GM12878 (cell line): ENCODE results near the gene ZNF444. TPM values are rescaled to one million over a fixed set of nuclear protein-coding genes. Genes with fewer than 3 reads are reported as not detected.
A peak's percentile ranks its signal among the peaks of the same experiment; 100 is the strongest.

Source experiments
- ATAC-seq: fragments of 200-7000 bp; cut with Tn5 transposase; 3 replicates; pipeline ENCODE4 v1.9.1; 2020; ENCODE audit warnings: mild to moderate bottlenecking, moderate library complexity
- BruUV-seq: library from RNA; stranded (reverse); fragments of 400-500 nt; replicated peaks from 2 replicates; lab custom pipeline; 2021; lab: Mats Ljungman, UMichigan
- CTCF ChIA-PET: fragments of 300-600 bp; sonication (Branson Sonifier 250); formaldehyde crosslinking; extraction: SDS; loops from one replicate; lab custom pipeline; 2021; ENCODE audit warnings: inconsistent platforms; lab: Yijun Ruan, JAX
- POLR2A ChIA-PET: fragments of 350-600 bp; formaldehyde crosslinking; extraction: SDS; loops from one replicate; lab custom pipeline; 2021; ENCODE audit warnings: inconsistent platforms; lab: Charles Lee
- RAD21 ChIA-PET: fragments of 300-600 bp; sonication (Branson Sonifier 250); formaldehyde crosslinking; loops from one replicate; lab custom pipeline; 2023; ENCODE audit warnings: antibody characterized with exemption; ENCODE audit not compliant: unreplicated experiment; lab: Charles Lee
- SMC1A ChIA-PET: fragments of 300-600 bp; sonication (Branson Sonifier 250); formaldehyde crosslinking; loops from one replicate; lab custom pipeline; 2023; ENCODE audit not compliant: unreplicated experiment, uncharacterized antibody; lab: Charles Lee
- DNase-seq: peaks from one replicate; pipeline ENCODE4 v3.0.0-alpha.2; 2011; ENCODE audit warnings: low read depth, low spot score
- FAIRE-seq: peaks from 3 replicates; lab custom pipeline; 2011; peaks lifted over from hg19 to GRCh38; lab: Jason Lieb, UNC
- H2AFZ ChIP-seq: 2 replicates; pipeline ENCODE4 v1.6.0; 2011; ENCODE audit warnings: low read depth, low read length, control low read depth; ENCODE audit not compliant: control insufficient read depth
- H3K27ac ChIP-seq: 2 replicates; pipeline ENCODE4 v1.5.1; 2011; ENCODE audit warnings: control low read depth; ENCODE audit not compliant: control insufficient read depth, insufficient read depth
- H3K27me3 ChIP-seq, 2 experiments: replicated peaks in 1 of 2; 2 replicates each; pipeline versions ENCODE4 v1.6.0 to v1.6.1; 2011; ENCODE audit warnings: low read length in 1 of 2; ENCODE audit not compliant: control insufficient read depth in 2 of 2, insufficient read depth in 2 of 2
- H3K36me3 ChIP-seq, 2 experiments: 2 replicates each; pipeline ENCODE4 v1.5.1; 2011; ENCODE audit warnings: low read length in 1 of 2; ENCODE audit not compliant: control insufficient read depth in 2 of 2, insufficient read depth in 2 of 2
- H3K4me1 ChIP-seq: 2 replicates; pipeline ENCODE4 v1.6.1; 2011; ENCODE audit warnings: mild to moderate bottlenecking, low read length, moderate library complexity, mixed read lengths; ENCODE audit not compliant: control insufficient read depth, insufficient read depth
- H3K4me2 ChIP-seq: 2 replicates; pipeline ENCODE4 v1.6.0; 2011; ENCODE audit warnings: control low read depth; ENCODE audit not compliant: control insufficient read depth, insufficient read depth
- H3K4me3 ChIP-seq: fragments of 200-600 bp; sonication (generic); 2 replicates; pipeline ENCODE4 v1.5.1; 2016
- H3K79me2 ChIP-seq: 2 replicates; pipeline ENCODE4 v1.6.0; 2011; ENCODE audit warnings: low read length; ENCODE audit not compliant: control insufficient read depth, insufficient read depth
- H3K9ac ChIP-seq: 2 replicates; pipeline ENCODE4 v1.8.0; 2011; ENCODE audit warnings: low read length, control low read depth, mixed read lengths; ENCODE audit not compliant: control insufficient read depth, insufficient read depth
- H3K9me3 ChIP-seq: replicated peaks from 3 replicates; pipeline ENCODE4 v1.5.1; 2011; ENCODE audit warnings: mild to moderate bottlenecking, low read length; ENCODE audit not compliant: control insufficient read depth, insufficient read depth
- H4K20me1 ChIP-seq: 2 replicates; pipeline ENCODE4 v1.6.0; 2011; ENCODE audit not compliant: control insufficient read depth, insufficient read depth
- BHLHE40 ChIP-seq, 2 experiments: fragments of 450-650 bp in 1 of 2; IDR thresholded peaks; 2 replicates each; pipeline ENCODE4 v1.6.1; 2011 to 2017; ENCODE audit warnings: low read depth in 2 of 2, borderline replicate concordance in 1 of 2, improper control_type of control experiment in 1 of 2, low read length in 1 of 2, mild to moderate bottlenecking in 1 of 2
- IKZF2 ChIP-seq, 2 experiments: fragments of 450-650 bp; IDR thresholded peaks; 2 replicates each; pipeline ENCODE4 v1.6.1; 2017; ENCODE audit warnings: mild to moderate bottlenecking in 2 of 2, moderate library complexity in 2 of 2
- NR2F1 ChIP-seq: fragments of 450-650 bp; conservative IDR thresholded peaks from 2 replicates; pipeline ENCODE4 v1.6.1; 2017; ENCODE audit warnings: mild to moderate bottlenecking
- WGBS: methylation state at CpG from one replicate; pipeline ENCODE4 v1.1.6; 2016; ENCODE audit warnings: low lambda C conversion rate; ENCODE audit not compliant: insufficient replicate concordance, insufficient coverage; ENCODE audit errors: missing lambda C conversion rate; 5-methylcytosine and 5-hydroxymethylcytosine counted together
- in situ Hi-C: fragments of 300-500 bp; cut with MboI; formaldehyde crosslinking; loops from 9 replicates; pipeline ENCODE4 v1.14.3; 2018; ENCODE audit warnings: mixed read lengths
- intact Hi-C: fragments of 100-400 bp; cut with micrococcal nuclease; formaldehyde crosslinking; loops from one replicate; pipeline ENCODE4 v1.14.2; 2022; ENCODE audit not compliant: unreplicated experiment
- polyA plus RNA-seq, 11 experiments: library from polyadenylated mRNA; depleted of rRNA in 4 of 11; unstranded in 6 of 11; stranded (reverse) in 5 of 11; fragments of >200 nt; fragmentation: Nextera tagmentation in 4 of 11; fragmentation: Illumina TruSeq in 1 of 11; extraction: Ambion mirVana in 4 of 11; extraction: Trizol in 1 of 11; gene quantifications; 1 replicate in 1 of 11; 2 replicates in 10 of 11; pipeline versions ENCODE4 v1.2.1 to v1.2.3, GENCODE V29; 2011 to 2016; ENCODE audit warnings: inconsistent platforms in 2 of 11, missing spikeins in 2 of 11, low read depth in 1 of 11
- total RNA-seq, 4 experiments: library from RNA; depleted of rRNA in 3 of 4; stranded (reverse); fragments of >200 nt in 3 of 4; fragmentation: Illumina TruSeq in 1 of 4; extraction: Trizol in 1 of 4; gene quantifications; 2 replicates each; pipeline versions ENCODE4 v1.2.1 to v1.2.3, GENCODE V29; 2013 to 2021
- TF ChIP-seq, protein P1 (sequence below): IDR thresholded peaks from 2 replicates; pipeline ENCODE4 v1.6.1; 2011; ENCODE audit warnings: borderline replicate concordance, low read depth, mild to moderate bottlenecking, moderate library complexity, mixed read lengths, low read length; ENCODE audit not compliant: insufficient read depth; ENCODE audit errors: extremely low read length

The ZNF444 gene
- total and polyA plus RNA-seq, 10 of the 15 experiments (the other 5 are each of a cell fraction or from before 2014, with no cell fraction given) = 0.45 to 28.2 (median 11.6) TPM

DNA sequence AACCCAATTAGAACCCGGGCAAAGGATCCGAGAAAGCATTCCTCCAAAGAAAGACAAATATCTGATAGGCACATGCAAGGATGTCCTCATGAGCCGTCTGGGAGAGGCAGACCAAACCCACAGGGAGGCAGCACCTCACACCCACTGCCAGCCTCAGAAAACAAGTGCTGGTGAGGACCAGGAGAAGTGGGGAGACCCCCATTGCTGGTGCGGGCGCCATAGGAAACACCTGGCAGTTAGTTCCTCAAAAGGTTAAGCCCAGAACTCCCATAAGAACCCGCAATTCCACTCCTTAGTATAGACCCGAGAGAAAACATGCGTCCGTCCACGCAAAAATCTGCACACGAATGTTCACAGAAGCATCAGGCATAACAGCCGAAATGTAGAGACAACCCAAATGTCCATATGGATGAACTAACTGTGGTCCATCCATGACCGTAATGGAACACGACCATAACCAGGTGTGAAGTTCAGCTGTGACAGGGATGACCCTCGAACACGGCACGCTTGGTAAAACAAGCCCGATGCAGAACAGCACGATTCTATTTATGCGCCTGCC, 27.9 kb upstream of the ZNF444 start (continued):
- TF ChIP-seq, protein P1, sequence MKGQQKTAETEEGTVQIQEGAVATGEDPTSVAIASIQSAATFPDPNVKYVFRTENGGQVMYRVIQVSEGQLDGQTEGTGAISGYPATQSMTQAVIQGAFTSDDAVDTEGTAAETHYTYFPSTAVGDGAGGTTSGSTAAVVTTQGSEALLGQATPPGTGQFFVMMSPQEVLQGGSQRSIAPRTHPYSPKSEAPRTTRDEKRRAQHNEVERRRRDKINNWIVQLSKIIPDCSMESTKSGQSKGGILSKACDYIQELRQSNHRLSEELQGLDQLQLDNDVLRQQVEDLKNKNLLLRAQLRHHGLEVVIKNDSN = no peak
- TF ChIP-seq IKZF2 (IDR thresholded peaks at IDR 0.05) = peak in 1 of 2 experiments; percentile 12; a peak in 1 of 4 replicates

- peaks cover 86% of the 10 kb centered on the region for H3K79me2 ChIP-seq
- no peaks in the 10 kb centered on the region for H4K20me1 ChIP-seq
Observed at GRCh38 chr19:56114051-56114777, 26.9 kb upstream of the ZNF444 start.

More at GRCh38 chr19:56114051-56114777, 26.9 kb upstream of the ZNF444 start:
- Histone ChIP-seq H3K36me3 (peaks cover 3 to 5% of the 10 kb centered on the region in 2 experiments; a peak in 2 of 4 replicates), H3K4me1 (peaks cover 46% of the 10 kb centered on the region), H3K9ac (no peak overlapping the region), H2AFZ (no peak overlapping the region), H3K4me2 (no peak overlapping the region), H3K9me3 (no peaks in the 10 kb centered on the region), H3K4me3 (no peak overlapping the region), H3K27me3 (no peaks in the 10 kb centered on the region), H3K27ac (no peak overlapping the region)
- WGBS = 94% methylated on average over 19 of the region's 19 CpGs
- ChIA-PET CTCF (no interaction called here), POLR2A (no interaction called here), RAD21 (no interaction called here), SMC1A (no interaction called here)
- intact Hi-C loops = no loop called here
- no TSS peak for BruUV-seq
- ATAC-seq (no peak), FAIRE-seq (no peak), DNase-seq (no peak)
- TF ChIP-seq BHLHE40 (IDR thresholded peaks at IDR 0.05; ENCODE audit: borderline replicate concordance in 1 of 2, low read depth in 2 of 2, low read length in 1 of 2) (0 out of 4 replicates have a peak, but pooled peaks of 1 of the 2 experiments have one; percentile 16), NR2F1 (no peak)
- in situ Hi-C loops = no loop called here
